ENCODE data around the gene B4GALT7.

Gene B4GALT7

DNA sequence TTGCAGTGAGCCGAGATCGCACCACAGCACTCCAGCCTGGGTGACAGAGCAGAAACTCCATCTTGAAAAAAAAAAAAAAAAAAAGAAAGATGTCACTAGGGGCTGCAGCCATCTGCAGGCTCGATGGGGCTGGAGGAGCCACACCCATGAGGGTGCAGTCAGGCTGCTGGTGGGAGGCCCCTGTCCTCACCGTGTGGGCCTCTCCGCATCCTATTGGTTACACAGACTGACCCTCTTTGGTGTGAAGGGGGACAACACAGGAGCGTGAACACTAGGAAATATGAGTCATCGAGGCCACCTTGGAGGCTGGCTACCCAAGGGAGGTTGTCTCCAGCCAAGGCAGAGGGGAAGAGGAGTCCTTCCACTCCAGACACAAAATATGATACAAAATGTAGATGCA lies 31.6 kb upstream of the B4GALT7 start:
- H3K27me3 ChIP-seq (ENCODE audit: control insufficient read depth in 1 of 2, insufficient read depth in 2 of 2, low read length in 2 of 2), result no peaks in the 10 kb centered on the region
- no peak overlapping the region for H3K27ac ChIP-seq (ENCODE audit: low read depth, low read length)
- H3K36me3 ChIP-seq (ENCODE audit: insufficient read depth, low read length), result no peaks in the 10 kb centered on the region
- no peaks in the 10 kb centered on the region for H3K9me3 ChIP-seq (ENCODE audit: low read length)
- no peak overlapping the region for H3K4me3 ChIP-seq (ENCODE audit: low read depth in 1 of 2, low read length in 2 of 2)
- H3K9ac ChIP-seq (ENCODE audit: low read length), result no peak overlapping the region
- H3K4me1 ChIP-seq (ENCODE audit: insufficient read depth, low read length), result no peaks in the 10 kb centered on the region

GRCh38 chr5:177569894-177570293 lies 30.0 kb upstream of the B4GALT7 start:
- H3K4me3 ChIP-seq (ENCODE audit: low read depth in 1 of 2, low read length in 2 of 2), result no peak overlapping the region
- H3K4me1 ChIP-seq (ENCODE audit: insufficient read depth, low read length), result no peaks in the 10 kb centered on the region
- H3K9ac ChIP-seq (ENCODE audit: low read length), result no peak overlapping the region
- no peaks in the 10 kb centered on the region for H3K27me3 ChIP-seq (ENCODE audit: control insufficient read depth in 1 of 2, insufficient read depth in 2 of 2, low read length in 2 of 2)
- no peaks in the 10 kb centered on the region for H3K9me3 ChIP-seq (ENCODE audit: low read length)
- no peaks in the 10 kb centered on the region for H3K36me3 ChIP-seq (ENCODE audit: insufficient read depth, low read length)
- H3K27ac ChIP-seq (ENCODE audit: low read depth, low read length), result no peak overlapping the region

DNA sequence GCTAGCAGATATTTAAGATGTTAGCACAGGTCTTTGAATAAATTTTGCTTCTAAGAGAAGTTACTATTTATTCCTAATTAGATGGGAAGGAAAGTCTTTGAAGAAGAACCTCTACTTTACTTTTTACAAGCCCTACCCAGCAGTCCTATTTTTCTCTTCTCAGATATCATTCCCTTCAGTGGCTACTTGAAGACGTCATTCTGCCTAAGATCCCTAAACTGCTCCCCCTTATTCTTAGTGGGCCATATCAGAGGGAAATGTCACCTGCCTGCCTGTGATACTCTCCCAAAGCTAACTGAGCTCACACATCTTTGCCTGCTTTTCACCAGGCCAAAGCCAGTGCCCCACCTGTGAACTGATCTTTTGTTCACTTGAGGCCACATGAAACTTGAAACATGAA lies 24.4 kb upstream of the B4GALT7 start:
- Histone ChIP-seq H3K27me3 (ENCODE audit: control insufficient read depth in 1 of 2, insufficient read depth in 2 of 2, low read length in 2 of 2) (no peaks in the 10 kb centered on the region), H3K4me1 (ENCODE audit: insufficient read depth, low read length) (no peaks in the 10 kb centered on the region), H3K27ac (ENCODE audit: low read depth, low read length) (no peak overlapping the region), H3K9ac (ENCODE audit: low read length) (no peak overlapping the region), H3K9me3 (ENCODE audit: low read length) (no peaks in the 10 kb centered on the region), H3K4me3 (ENCODE audit: low read depth in 1 of 2, low read length in 2 of 2) (no peak overlapping the region), H3K36me3 (ENCODE audit: insufficient read depth, low read length) (no peaks in the 10 kb centered on the region)

- H3K27ac ChIP-seq (ENCODE audit: low read depth, low read length), result no peak overlapping the region
- H3K9me3 ChIP-seq (ENCODE audit: low read length), result no peaks in the 10 kb centered on the region
These were observed 23.8 kb upstream of the B4GALT7 start for GRCh38 chr5:177576169-177576568.

GRCh38 chr5:177578316-177578715 lies 21.6 kb upstream of the B4GALT7 start:
- H3K9me3 ChIP-seq (ENCODE audit: low read length), result no peaks in the 10 kb centered on the region
- no peaks in the 10 kb centered on the region for H3K27me3 ChIP-seq (ENCODE audit: control insufficient read depth in 1 of 2, insufficient read depth in 2 of 2, low read length in 2 of 2)
- H3K4me3 ChIP-seq (ENCODE audit: low read depth in 1 of 2, low read length in 2 of 2), result no peak overlapping the region
- H3K27ac ChIP-seq (ENCODE audit: low read depth, low read length), result no peak overlapping the region
- no peaks in the 10 kb centered on the region for H3K4me1 ChIP-seq (ENCODE audit: insufficient read depth, low read length)
- H3K9ac ChIP-seq (ENCODE audit: low read length), result no peak overlapping the region
- H3K36me3 ChIP-seq (ENCODE audit: insufficient read depth, low read length), result no peaks in the 10 kb centered on the region

More at GRCh38 chr5:177576169-177576568, 23.8 kb upstream of the B4GALT7 start:
- no peak overlapping the region for H3K4me3 ChIP-seq (ENCODE audit: low read depth in 1 of 2, low read length in 2 of 2)
- no peaks in the 10 kb centered on the region for H3K36me3 ChIP-seq (ENCODE audit: insufficient read depth, low read length)
- no peaks in the 10 kb centered on the region for H3K4me1 ChIP-seq (ENCODE audit: insufficient read depth, low read length)
- H3K9ac ChIP-seq (ENCODE audit: low read length), result no peak overlapping the region
- H3K27me3 ChIP-seq (ENCODE audit: control insufficient read depth in 1 of 2, insufficient read depth in 2 of 2, low read length in 2 of 2), result no peaks in the 10 kb centered on the region

DNA sequence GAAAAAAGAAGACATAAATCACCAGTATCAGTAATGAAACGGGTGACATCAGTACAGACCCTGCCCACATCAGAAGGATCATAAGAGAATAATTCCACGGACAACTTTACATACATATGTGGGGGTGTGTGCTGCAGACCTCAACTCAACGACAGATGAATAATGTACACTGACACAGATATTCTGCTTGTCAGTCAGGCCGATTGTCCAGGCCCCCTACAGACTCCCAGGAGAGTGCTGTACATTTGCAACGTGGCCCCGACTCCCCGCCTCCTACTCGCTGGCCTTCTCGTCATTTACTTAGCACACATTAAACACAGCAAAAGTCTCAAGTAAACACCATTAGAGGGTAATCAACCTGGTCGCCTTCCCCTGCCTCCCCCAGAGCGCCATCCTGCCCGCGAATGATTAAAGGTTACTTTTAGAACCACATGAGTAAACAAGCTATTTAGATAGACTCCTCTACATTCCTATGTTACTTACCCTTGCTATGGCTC lies 11.5 kb upstream of the B4GALT7 start:
- Histone ChIP-seq H3K9me3 (ENCODE audit: low read length) (no peaks in the 10 kb centered on the region), H3K27ac (ENCODE audit: low read depth, low read length) (no peak overlapping the region), H3K27me3 (ENCODE audit: control insufficient read depth in 1 of 2, insufficient read depth in 2 of 2, low read length in 2 of 2) (peaks cover 0 to 6% of the 10 kb centered on the region in 2 donors), H3K4me3 (ENCODE audit: low read depth in 1 of 2, low read length in 2 of 2) (no peak overlapping the region), H3K9ac (ENCODE audit: low read length) (no peak overlapping the region), H3K36me3 (ENCODE audit: insufficient read depth, low read length) (peaks cover 4% of the 10 kb centered on the region), H3K4me1 (ENCODE audit: insufficient read depth, low read length) (peaks cover 14% of the 10 kb centered on the region)

DNA sequence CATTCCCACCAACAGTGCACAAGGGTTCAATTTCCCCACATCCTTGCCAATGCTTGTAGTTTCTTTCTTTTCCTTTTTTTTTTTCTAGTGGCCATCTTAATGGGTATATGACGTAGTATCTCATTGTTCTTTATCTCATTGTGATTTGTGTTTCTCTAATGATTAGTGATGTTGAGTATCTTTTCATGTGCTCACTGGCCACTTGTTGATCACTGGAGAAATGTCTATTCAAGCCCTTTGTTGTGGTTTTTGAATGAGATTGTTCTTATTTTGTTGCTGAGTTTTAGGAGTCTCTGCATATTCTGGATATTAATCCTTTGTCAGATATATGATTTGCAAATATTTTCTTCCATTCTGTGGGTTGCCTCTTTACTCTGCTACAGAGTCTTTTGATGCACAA lies 9.5 kb upstream of the B4GALT7 start:
- Histone ChIP-seq H3K9ac (ENCODE audit: low read length) (no peak overlapping the region), H3K36me3 (ENCODE audit: insufficient read depth, low read length) (peaks cover 24% of the 10 kb centered on the region), H3K27me3 (ENCODE audit: control insufficient read depth in 1 of 2, insufficient read depth in 2 of 2, low read length in 2 of 2) (peaks cover 0 to 6% of the 10 kb centered on the region in 2 donors), H3K4me3 (ENCODE audit: low read depth in 1 of 2, low read length in 2 of 2) (no peak overlapping the region), H3K27ac (ENCODE audit: low read depth, low read length) (no peak overlapping the region), H3K4me1 (ENCODE audit: insufficient read depth, low read length) (peaks cover 20% of the 10 kb centered on the region), H3K9me3 (ENCODE audit: low read length) (no peaks in the 10 kb centered on the region)

DNA sequence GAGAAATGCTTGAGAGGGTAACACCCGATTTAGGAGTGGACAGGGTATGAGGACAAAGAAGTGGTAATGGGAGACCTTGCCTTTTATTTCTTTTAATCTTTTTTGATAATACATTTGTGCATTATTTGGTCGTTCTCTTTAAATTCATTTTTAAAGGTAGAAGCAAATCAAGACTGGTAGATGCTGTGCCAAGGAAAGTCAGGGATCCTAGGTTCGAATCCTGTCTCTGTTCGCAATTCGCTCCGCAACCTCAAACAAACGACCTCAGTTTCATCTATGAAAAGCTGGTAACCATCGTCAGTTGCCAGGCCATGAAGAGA lies 8.3 kb upstream of the B4GALT7 start:
- Histone ChIP-seq H3K9ac (ENCODE audit: low read length) (no peak overlapping the region), H3K27me3 (ENCODE audit: control insufficient read depth in 1 of 2, insufficient read depth in 2 of 2, low read length in 2 of 2) (peaks cover 0 to 6% of the 10 kb centered on the region in 2 donors), H3K27ac (ENCODE audit: low read depth, low read length) (no peak overlapping the region), H3K9me3 (ENCODE audit: low read length) (no peaks in the 10 kb centered on the region), H3K4me3 (ENCODE audit: low read depth in 1 of 2, low read length in 2 of 2) (peak overlapping the region; percentile 88 to 92), H3K4me1 (ENCODE audit: insufficient read depth, low read length) (peaks cover 20% of the 10 kb centered on the region), H3K36me3 (ENCODE audit: insufficient read depth, low read length) (peaks cover 34% of the 10 kb centered on the region)

- Histone ChIP-seq H3K27ac (ENCODE audit: low read depth, low read length) (peak within 1 kb of the TSS; percentile 85), H3K4me3 (ENCODE audit: low read depth in 1 of 2, low read length in 2 of 2) (peak within 1 kb of the TSS; percentile 88 to 92), H3K36me3 (ENCODE audit: insufficient read depth, low read length) (peaks cover 34% of the 10 kb centered on the region), H3K4me1 (ENCODE audit: insufficient read depth, low read length) (peaks cover 20% of the 10 kb centered on the region), H3K27me3 (ENCODE audit: control insufficient read depth in 1 of 2, insufficient read depth in 2 of 2, low read length in 2 of 2) (peaks cover 0 to 6% of the 10 kb centered on the region in 2 donors), H3K9ac (ENCODE audit: low read length) (peak within 1 kb of the TSS; percentile 80), H3K9me3 (ENCODE audit: low read length) (no peaks in the 10 kb centered on the region)
These were observed 7.7 kb upstream of the B4GALT7 start, which contains the start of gene TMED9 for GRCh38 chr5:177592010-177592834. Gene TMED9 (plus strand): TSS chr5:177592203. CDS start chr5:177592215, 12 bp downstream.

- H3K4me3 ChIP-seq (ENCODE audit: low read depth in 1 of 2, low read length in 2 of 2), result peak overlapping the region; percentile 88 to 92
- H3K4me1 ChIP-seq (ENCODE audit: insufficient read depth, low read length), result peaks cover 20% of the 10 kb centered on the region
- peak overlapping the region; percentile 85 for H3K27ac ChIP-seq (ENCODE audit: low read depth, low read length)
- H3K9me3 ChIP-seq (ENCODE audit: low read length), result no peaks in the 10 kb centered on the region
- H3K36me3 ChIP-seq (ENCODE audit: insufficient read depth, low read length), result peaks cover 34% of the 10 kb centered on the region
- H3K9ac ChIP-seq (ENCODE audit: low read length), result peak overlapping the region; percentile 80
- H3K27me3 ChIP-seq (ENCODE audit: control insufficient read depth in 1 of 2, insufficient read depth in 2 of 2, low read length in 2 of 2), result peaks cover 0 to 6% of the 10 kb centered on the region in 2 donors
These were observed 7.0 kb upstream of the B4GALT7 start for GRCh38 chr5:177592905-177593304.

- H3K9ac ChIP-seq (ENCODE audit: low read length), result no peak overlapping the region
- peaks cover 20% of the 10 kb centered on the region for H3K4me1 ChIP-seq (ENCODE audit: insufficient read depth, low read length)
- peaks cover 34% of the 10 kb centered on the region for H3K36me3 ChIP-seq (ENCODE audit: insufficient read depth, low read length)
- H3K4me3 ChIP-seq (ENCODE audit: low read depth in 1 of 2, low read length in 2 of 2), result peak overlapping the region in 1 of 2 donors; percentile 92
- no peak overlapping the region for H3K27ac ChIP-seq (ENCODE audit: low read depth, low read length)
- no peaks in the 10 kb centered on the region for H3K9me3 ChIP-seq (ENCODE audit: low read length)
- peaks cover 0 to 6% of the 10 kb centered on the region in 2 donors for H3K27me3 ChIP-seq (ENCODE audit: control insufficient read depth in 1 of 2, insufficient read depth in 2 of 2, low read length in 2 of 2)
These were observed 6.4 kb upstream of the B4GALT7 start for GRCh38 chr5:177593511-177593910.

- Histone ChIP-seq H3K4me3 (ENCODE audit: low read depth in 1 of 2, low read length in 2 of 2) (no peak overlapping the region), H3K9ac (ENCODE audit: low read length) (no peak overlapping the region), H3K4me1 (ENCODE audit: insufficient read depth, low read length) (peaks cover 20% of the 10 kb centered on the region), H3K36me3 (ENCODE audit: insufficient read depth, low read length) (peaks cover 34% of the 10 kb centered on the region), H3K27ac (ENCODE audit: low read depth, low read length) (no peak overlapping the region), H3K9me3 (ENCODE audit: low read length) (no peaks in the 10 kb centered on the region), H3K27me3 (ENCODE audit: control insufficient read depth in 1 of 2, insufficient read depth in 2 of 2, low read length in 2 of 2) (peaks cover 0 to 6% of the 10 kb centered on the region in 2 donors)
These were observed 5.9 kb upstream of the B4GALT7 start for GRCh38 chr5:177594071-177594470.

Data from muscle layer of colon (tissue), 2 donors.